Measurements from ENCODE around the gene SLC35B2.

DNA sequence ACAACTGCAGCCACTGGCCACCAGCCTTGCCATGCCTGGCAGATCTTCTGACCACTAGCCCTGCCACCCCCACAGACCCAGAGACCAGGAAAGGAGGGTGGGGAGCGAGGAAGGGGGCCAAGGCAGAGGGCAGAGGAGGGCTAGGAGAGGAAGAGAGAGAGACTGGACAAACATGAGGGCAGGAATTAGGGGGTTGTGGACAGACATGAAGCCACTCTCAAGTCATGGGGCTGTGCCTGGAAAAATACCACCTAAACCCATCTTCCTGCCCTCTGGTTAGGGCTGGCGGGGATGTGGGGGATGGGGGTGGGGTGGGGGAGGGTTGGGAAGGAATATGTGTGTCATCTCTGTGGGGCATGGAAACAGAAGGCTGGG is 35.4 kb downstream of the SLC35B2 start:
- no peak for TF ChIP-seq POLR2A (IDR thresholded peaks at IDR 0.05)
- TF ChIP-seq, protein P1, sequence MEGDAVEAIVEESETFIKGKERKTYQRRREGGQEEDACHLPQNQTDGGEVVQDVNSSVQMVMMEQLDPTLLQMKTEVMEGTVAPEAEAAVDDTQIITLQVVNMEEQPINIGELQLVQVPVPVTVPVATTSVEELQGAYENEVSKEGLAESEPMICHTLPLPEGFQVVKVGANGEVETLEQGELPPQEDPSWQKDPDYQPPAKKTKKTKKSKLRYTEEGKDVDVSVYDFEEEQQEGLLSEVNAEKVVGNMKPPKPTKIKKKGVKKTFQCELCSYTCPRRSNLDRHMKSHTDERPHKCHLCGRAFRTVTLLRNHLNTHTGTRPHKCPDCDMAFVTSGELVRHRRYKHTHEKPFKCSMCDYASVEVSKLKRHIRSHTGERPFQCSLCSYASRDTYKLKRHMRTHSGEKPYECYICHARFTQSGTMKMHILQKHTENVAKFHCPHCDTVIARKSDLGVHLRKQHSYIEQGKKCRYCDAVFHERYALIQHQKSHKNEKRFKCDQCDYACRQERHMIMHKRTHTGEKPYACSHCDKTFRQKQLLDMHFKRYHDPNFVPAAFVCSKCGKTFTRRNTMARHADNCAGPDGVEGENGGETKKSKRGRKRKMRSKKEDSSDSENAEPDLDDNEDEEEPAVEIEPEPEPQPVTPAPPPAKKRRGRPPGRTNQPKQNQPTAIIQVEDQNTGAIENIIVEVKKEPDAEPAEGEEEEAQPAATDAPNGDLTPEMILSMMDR (IDR thresholded peaks at IDR 0.05) = no peak

Data from esophagus squamous epithelium (tissue), 4 donors.